SJCRH30 (cell line): ENCODE data around the gene BLVRA. TPM values are rescaled to one million over a fixed set of nuclear protein-coding genes. Genes with fewer than 3 reads are reported as not detected.

Experiments used
- DNase-seq, 2 experiments: peaks; one replicate each; pipeline ENCODE4 v3.0.0-alpha.2; 2015 to 2020
- H3K27ac ChIP-seq: fragments of 250-450 bp; sonication (Bioruptor Pico); 2 replicates; pipeline ENCODE4 v1.5.1; 2020; ENCODE audit warnings: mild to moderate bottlenecking, moderate library complexity
- H3K27me3 ChIP-seq: fragments of 250-450 bp; sonication (Bioruptor Pico); 2 replicates; pipeline ENCODE4 v1.5.1; 2020; ENCODE audit warnings: mild to moderate bottlenecking, moderate library complexity
- H3K36me3 ChIP-seq: fragments of 250-450 bp; sonication (Bioruptor Pico); 2 replicates; pipeline ENCODE4 v1.5.1; 2020; ENCODE audit warnings: mild to moderate bottlenecking, moderate library complexity
- H3K4me1 ChIP-seq: fragments of 250-450 bp; sonication (Bioruptor Pico); 2 replicates; pipeline ENCODE4 v1.5.1; 2020; ENCODE audit warnings: mild to moderate bottlenecking, moderate library complexity
- H3K4me3 ChIP-seq: fragments of 250-450 bp; sonication (Bioruptor Pico); 2 replicates; pipeline ENCODE4 v1.5.1; 2020; ENCODE audit warnings: mild to moderate bottlenecking, moderate library complexity
- H3K9me3 ChIP-seq: fragments of 250-450 bp; sonication (Bioruptor Pico); replicated peaks from 2 replicates; pipeline ENCODE4 v1.5.1; 2020; ENCODE audit warnings: mild to moderate bottlenecking, moderate library complexity
- total RNA-seq: library from RNA; depleted of rRNA; stranded (reverse); fragments of >200 nt; shearing (Covaris generic); gene quantifications from 2 replicates; pipeline ENCODE4 v1.2.3, GENCODE V29; 2014

BLVRA gene
- total RNA-seq, 1 experiment from 2014 or later, result 42.8 TPM

GRCh38 chr7:43735403-43735801, 23.1 kb upstream of the BLVRA start:
- Histone ChIP-seq H3K27me3 (no peaks in the 10 kb centered on the region), H3K27ac (no peak overlapping the region), H3K4me1 (peaks cover 2% of the 10 kb centered on the region; the same call in 1 of the 2 replicates), H3K36me3 (no peaks in the 10 kb centered on the region), H3K9me3 (no peaks in the 10 kb centered on the region), H3K4me3 (no peak overlapping the region)
- DNase-seq, result no peak

- Histone ChIP-seq H3K36me3 (no peaks in the 10 kb centered on the region), H3K4me1 (no peaks in the 10 kb centered on the region), H3K4me3 (no peak overlapping the region), H3K27ac (no peak overlapping the region), H3K27me3 (no peaks in the 10 kb centered on the region), H3K9me3 (no peaks in the 10 kb centered on the region)
- no peak for DNase-seq
Observed at GRCh38 chr7:43735802-43736603, 22.5 kb upstream of the BLVRA start.

GRCh38 chr7:43737467-43738127, 20.9 kb upstream of the BLVRA start:
- H3K27ac ChIP-seq, result no peak overlapping the region
- no peak overlapping the region for H3K4me3 ChIP-seq
- no peaks in the 10 kb centered on the region for H3K27me3 ChIP-seq
- H3K4me1 ChIP-seq, result no peaks in the 10 kb centered on the region
- DNase-seq, result no peak
- no peaks in the 10 kb centered on the region for H3K9me3 ChIP-seq
- H3K36me3 ChIP-seq, result no peaks in the 10 kb centered on the region

GRCh38 chr7:43742692-43743091, 15.8 kb upstream of the BLVRA start:
- no peaks in the 10 kb centered on the region for H3K36me3 ChIP-seq
- no peak overlapping the region for H3K27ac ChIP-seq
- H3K4me3 ChIP-seq, result no peak overlapping the region
- no peaks in the 10 kb centered on the region for H3K27me3 ChIP-seq
- no peaks in the 10 kb centered on the region for H3K9me3 ChIP-seq
- no peaks in the 10 kb centered on the region; the same call in 1 of the 2 replicates for H3K4me1 ChIP-seq
- DNase-seq, result no peak

DNA sequence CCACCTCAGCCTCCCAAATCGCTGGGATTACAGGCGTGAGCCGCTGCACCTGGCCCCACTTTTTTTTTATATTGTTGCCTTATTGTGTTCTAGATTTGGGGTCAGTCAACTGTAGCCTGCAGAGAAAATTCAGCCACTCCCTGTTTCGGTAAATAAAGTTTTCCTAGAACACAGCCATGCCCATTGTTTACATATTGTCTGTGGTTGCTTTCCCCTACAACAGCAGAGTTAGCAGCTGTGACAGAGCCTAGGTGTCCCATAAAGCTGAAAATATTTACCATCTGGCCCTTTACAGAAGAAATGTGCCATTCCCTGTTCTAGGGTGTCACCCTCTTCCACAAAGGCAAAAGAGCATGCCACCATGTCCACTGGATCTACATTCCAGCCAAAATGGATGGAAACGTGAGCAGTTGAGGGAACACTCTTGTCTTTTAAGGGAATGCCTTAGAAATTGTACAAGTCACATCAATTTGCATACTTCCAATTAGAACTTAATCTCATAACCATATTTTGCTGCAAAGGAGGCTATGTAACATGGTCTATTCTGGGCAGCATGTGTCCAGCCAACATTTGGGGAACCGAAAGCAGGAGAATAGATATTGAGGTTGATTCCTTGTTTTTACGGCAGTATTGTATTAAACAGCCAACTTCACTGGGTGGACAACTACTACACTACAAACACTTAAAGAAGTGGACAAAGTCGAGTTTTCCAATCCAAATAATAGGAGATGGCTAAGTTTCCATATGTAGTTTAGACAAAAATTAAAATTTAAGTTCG, 11.0 kb upstream of the BLVRA start:
- H3K27me3 ChIP-seq, result no peaks in the 10 kb centered on the region
- peak in 1 of 2 experiments; percentile 43 for DNase-seq
- H3K27ac ChIP-seq, result no peak overlapping the region
- H3K9me3 ChIP-seq, result no peaks in the 10 kb centered on the region
- peaks cover 6% of the 10 kb centered on the region for H3K4me1 ChIP-seq
- no peaks in the 10 kb centered on the region for H3K36me3 ChIP-seq
- H3K4me3 ChIP-seq, result no peak overlapping the region

DNA sequence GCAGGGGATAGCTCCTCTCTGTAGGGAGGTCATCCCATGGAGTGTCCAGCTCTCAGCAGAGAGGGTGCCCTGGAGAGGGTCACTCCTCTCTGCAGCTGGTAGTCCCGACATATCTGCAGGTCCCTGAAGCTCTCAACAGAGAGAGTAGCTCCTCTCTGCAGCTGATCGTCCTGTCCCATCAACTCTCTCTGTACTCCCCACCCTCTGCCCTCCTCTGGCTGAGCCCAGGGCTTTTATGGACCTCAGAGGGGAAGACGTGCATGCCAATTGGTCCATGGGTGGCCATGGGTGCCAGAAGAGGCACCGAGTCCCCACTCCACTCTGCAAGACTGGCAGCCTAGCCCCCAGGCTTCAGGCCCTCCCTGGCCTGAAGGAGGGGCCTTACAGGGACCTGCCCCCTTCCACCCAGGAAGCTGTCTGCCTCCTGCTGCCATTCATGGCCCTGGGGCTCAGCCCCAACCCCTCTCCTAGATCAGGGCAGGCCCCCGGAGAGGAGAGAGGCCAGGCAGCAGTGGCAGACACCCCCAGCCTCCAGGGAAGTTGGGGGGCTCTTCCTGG, 9.0 kb upstream of the BLVRA start:
- Histone ChIP-seq H3K4me1 (peaks cover 6% of the 10 kb centered on the region), H3K27me3 (no peaks in the 10 kb centered on the region), H3K36me3 (no peaks in the 10 kb centered on the region), H3K27ac (peak overlapping the region; percentile 57; the same call in 1 of the 2 replicates), H3K9me3 (no peaks in the 10 kb centered on the region), H3K4me3 (peak overlapping the region; percentile 33)
- DNase-seq, result no peak

DNA sequence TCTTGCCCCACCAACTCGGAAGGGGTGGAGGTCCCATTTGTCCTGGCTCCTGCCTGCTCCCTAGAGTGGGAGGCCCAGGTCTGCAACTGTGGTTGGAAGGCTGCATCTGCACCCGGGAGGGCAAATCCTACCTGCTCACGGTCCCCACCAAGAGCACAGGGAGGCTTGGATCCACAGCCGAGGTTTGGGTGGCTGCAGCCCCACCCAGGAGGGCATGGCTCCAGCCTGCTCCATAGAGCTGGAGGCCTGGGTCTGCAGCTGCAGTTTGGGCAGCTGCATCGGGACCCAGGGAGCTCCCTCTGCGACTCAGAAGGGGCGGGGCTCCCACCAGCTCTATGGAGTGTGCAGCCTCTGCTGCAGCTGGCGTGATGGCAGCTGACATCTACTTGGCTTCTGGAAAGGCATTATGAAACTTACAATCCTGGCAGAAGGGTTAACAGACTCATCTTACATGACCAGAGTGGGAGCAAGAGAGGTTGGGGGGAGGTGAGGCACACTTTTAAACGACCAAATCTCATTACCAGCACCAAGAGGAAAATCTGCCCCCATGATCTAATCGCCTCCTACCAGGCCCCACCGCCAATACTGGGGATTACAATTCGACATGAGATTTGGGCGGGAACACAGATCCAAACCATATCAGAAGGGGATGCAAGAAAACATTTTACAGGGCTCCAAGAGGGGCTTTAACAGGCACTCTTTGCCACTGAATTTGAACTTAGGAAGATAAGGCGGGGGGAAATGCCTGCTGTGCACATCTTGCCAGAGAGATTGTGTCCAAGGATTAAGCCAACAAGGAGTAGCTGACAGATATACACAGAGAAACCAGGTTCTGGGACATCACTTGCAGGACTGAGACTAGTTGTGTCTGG, 8.2 kb upstream of the BLVRA start:
- Histone ChIP-seq H3K9me3 (no peaks in the 10 kb centered on the region), H3K36me3 (no peaks in the 10 kb centered on the region), H3K27me3 (no peaks in the 10 kb centered on the region), H3K4me3 (peak overlapping the region; percentile 33), H3K4me1 (peaks cover 6% of the 10 kb centered on the region), H3K27ac (peak overlapping the region; percentile 57)
- peak; percentile 91 to 94 for DNase-seq

GRCh38 chr7:43752411-43752810, 6.1 kb upstream of the BLVRA start:
- no peaks in the 10 kb centered on the region for H3K36me3 ChIP-seq
- no peaks in the 10 kb centered on the region for H3K27me3 ChIP-seq
- peaks cover 14% of the 10 kb centered on the region for H3K4me1 ChIP-seq

DNA sequence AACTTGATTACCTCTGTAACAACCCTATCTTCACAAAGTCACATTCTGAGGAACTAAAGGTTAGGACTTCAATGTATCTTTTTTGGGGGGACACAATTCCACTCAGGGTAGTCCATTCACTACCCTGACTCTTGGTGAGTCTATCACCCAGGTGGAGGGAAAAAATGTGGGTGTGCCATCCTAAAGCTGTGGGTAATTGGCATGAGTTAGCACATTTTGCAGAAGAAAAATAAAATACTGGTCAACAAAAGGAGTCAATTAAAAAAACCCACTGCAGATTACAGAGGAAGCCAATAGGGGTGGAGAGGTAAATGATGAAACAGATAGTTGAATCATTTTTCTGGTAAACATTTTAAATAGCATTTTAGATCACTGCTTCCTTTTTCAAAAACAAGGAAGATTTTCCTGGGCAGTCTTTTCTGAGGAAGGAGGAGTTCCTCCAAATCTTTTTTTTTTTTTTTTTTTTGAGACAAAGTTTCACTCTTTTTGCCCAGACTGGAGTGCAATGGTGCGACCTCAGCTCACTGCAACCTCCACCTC, 5.1 kb upstream of the BLVRA start:
- Histone ChIP-seq H3K27me3 (no peaks in the 10 kb centered on the region), H3K36me3 (no peaks in the 10 kb centered on the region)
- DNase-seq, result no peak

More at GRCh38 chr7:43752411-43752810, 6.1 kb upstream of the BLVRA start:
- Histone ChIP-seq H3K9me3 (no peaks in the 10 kb centered on the region), H3K27ac (no peak overlapping the region), H3K4me3 (no peak overlapping the region)
- DNase-seq, result no peak

DNA sequence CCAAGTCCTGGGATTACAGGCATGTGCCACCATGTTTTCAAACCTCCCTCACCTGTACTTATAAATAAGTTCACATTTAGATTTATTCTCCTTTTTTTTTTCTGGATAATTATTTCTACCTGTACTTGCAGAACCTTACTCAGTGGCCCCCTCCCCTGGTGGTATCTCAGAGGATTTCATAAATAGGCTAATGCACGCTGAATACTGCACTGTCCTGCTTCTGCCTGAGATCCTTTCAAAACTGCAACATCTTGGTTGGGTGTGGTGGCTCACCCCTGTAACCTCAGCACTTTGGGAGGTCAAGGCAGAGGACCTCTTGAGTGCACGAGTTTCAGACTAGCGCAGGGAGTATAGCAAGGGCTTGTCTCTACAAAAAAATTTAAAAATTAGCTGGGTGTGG, 4.6 kb upstream of the BLVRA start:
- Histone ChIP-seq H3K9me3 (no peaks in the 10 kb centered on the region), H3K4me1 (peaks cover 14% of the 10 kb centered on the region), H3K27ac (no peak overlapping the region), H3K36me3 (no peaks in the 10 kb centered on the region), H3K27me3 (no peaks in the 10 kb centered on the region), H3K4me3 (no peak overlapping the region)
- DNase-seq, result no peak

More for the DNA sequence above, 5.1 kb upstream of the BLVRA start:
- Histone ChIP-seq H3K9me3 (no peaks in the 10 kb centered on the region), H3K4me3 (no peak overlapping the region), H3K4me1 (peaks cover 14% of the 10 kb centered on the region), H3K27ac (no peak overlapping the region)

GRCh38 chr7:43754596-43754995, 3.9 kb upstream of the BLVRA start:
- DNase-seq, result no peak

GRCh38 chr7:43756368-43757072, 2.0 kb upstream of the BLVRA start:
- H3K27ac ChIP-seq, result no peak overlapping the region
- peak; percentile 42 to 61 for DNase-seq
- H3K27me3 ChIP-seq, result no peaks in the 10 kb centered on the region
- no peaks in the 10 kb centered on the region for H3K9me3 ChIP-seq
- no peak overlapping the region for H3K4me3 ChIP-seq
- peaks cover 12% of the 10 kb centered on the region for H3K4me1 ChIP-seq
- H3K36me3 ChIP-seq, result no peaks in the 10 kb centered on the region

More at GRCh38 chr7:43754596-43754995, 3.9 kb upstream of the BLVRA start:
- Histone ChIP-seq H3K4me1 (peaks cover 17% of the 10 kb centered on the region), H3K36me3 (no peaks in the 10 kb centered on the region), H3K27me3 (no peaks in the 10 kb centered on the region), H3K9me3 (no peaks in the 10 kb centered on the region), H3K27ac (no peak overlapping the region), H3K4me3 (no peak overlapping the region)

GRCh38 chr7:43757073-43757720, 1.3 kb upstream of the BLVRA start:
- Histone ChIP-seq H3K36me3 (no peaks in the 10 kb centered on the region), H3K9me3 (no peaks in the 10 kb centered on the region), H3K27me3 (no peaks in the 10 kb centered on the region), H3K27ac (no peak overlapping the region), H3K4me1 (peaks cover 12% of the 10 kb centered on the region), H3K4me3 (no peak overlapping the region)
- DNase-seq, result no peak
